Neural progenitor cell (in vitro differentiated cells): ENCODE measurements around the gene FAM114A2. TPM values are rescaled to one million over a fixed set of nuclear protein-coding genes. Genes with fewer than 3 reads are reported as not detected.

Experiments
- DNase-seq: peaks from one replicate; pipeline ENCODE4 v3.0.0-alpha.2; 2016; ENCODE audit warnings: low spot score
- H2AFZ ChIP-seq: fragments of 200-600 bp; sonication (generic); replicated peaks from 2 replicates; pipeline ENCODE4 v1.6.1; 2016; ENCODE audit warnings: antibody characterized with exemption
- H3F3A ChIP-seq: fragments of 200-600 bp; sonication (generic); 2 replicates; pipeline ENCODE4 v1.6.1; 2016; ENCODE audit warnings: antibody characterized with exemption, low read depth
- H3K27ac ChIP-seq: fragments of 200-600 bp; sonication (generic); 2 replicates; pipeline ENCODE4 v1.5.1; 2016; ENCODE audit warnings: mild to moderate bottlenecking
- H3K27me3 ChIP-seq: fragments of 200-600 bp; sonication (generic); 2 replicates; pipeline ENCODE4 v1.6.1; 2016; ENCODE audit warnings: mild to moderate bottlenecking, moderate library complexity
- H3K36me3 ChIP-seq: fragments of 200-600 bp; sonication (generic); 2 replicates; pipeline ENCODE4 v1.5.1; 2016
- H3K4me1 ChIP-seq: fragments of 200-600 bp; sonication (generic); 2 replicates; pipeline ENCODE4 v1.6.1; 2016; ENCODE audit warnings: mixed run types
- H3K4me2 ChIP-seq: fragments of 200-600 bp; sonication (generic); 2 replicates; pipeline ENCODE4 v1.6.1; 2016
- H3K4me3 ChIP-seq: fragments of 200-600 bp; sonication (generic); 2 replicates; pipeline ENCODE4 v1.5.1; 2016
- H3K79me2 ChIP-seq: fragments of 200-600 bp; sonication (generic); 2 replicates; pipeline ENCODE4 v1.6.1; 2016; ENCODE audit warnings: low read depth
- H3K9ac ChIP-seq: fragments of 200-600 bp; sonication (generic); 2 replicates; pipeline ENCODE4 v1.6.1; 2016
- H3K9me3 ChIP-seq: fragments of 200-600 bp; sonication (generic); 2 replicates; pipeline ENCODE4 v1.5.1; 2016; ENCODE audit warnings: low read depth
- H4K20me1 ChIP-seq: fragments of 200-600 bp; sonication (generic); 2 replicates; pipeline ENCODE4 v1.6.1; 2016; ENCODE audit warnings: low read depth
- H3K27ac Mint-ChIP-seq: 3 replicates; pipeline ENCODE4 v1.8.0; 2021; ENCODE audit warnings: mixed read lengths
- H3K27me3 Mint-ChIP-seq: 2 replicates; pipeline ENCODE4 v1.8.0; 2022; ENCODE audit warnings: low read depth, mild to moderate bottlenecking, inconsistent platforms, moderate library complexity, mixed read lengths; ENCODE audit not compliant: insufficient read depth
- H3K36me3 Mint-ChIP-seq: 3 replicates; pipeline ENCODE4 v1.8.0; 2021; ENCODE audit warnings: mixed read lengths
- H3K4me1 Mint-ChIP-seq: 3 replicates; pipeline ENCODE4 v1.8.0; 2021; ENCODE audit warnings: mixed read lengths
- H3K4me3 Mint-ChIP-seq: 3 replicates; pipeline ENCODE4 v1.8.0; 2021; ENCODE audit warnings: mild to moderate bottlenecking, moderate library complexity, mixed read lengths
- H3K9me3 Mint-ChIP-seq: 3 replicates; pipeline ENCODE4 v1.8.0; 2020; ENCODE audit warnings: mixed read lengths
- CTCF ChIP-seq: fragments of 200-600 bp; sonication (generic); IDR thresholded peaks from 2 replicates; pipeline ENCODE4 v1.5.1; 2017; ENCODE audit warnings: antibody characterized with exemption, mild to moderate bottlenecking
- EZH2 ChIP-seq: fragments of 200-600 bp; sonication (generic); IDR thresholded peaks from 2 replicates; pipeline ENCODE4 v1.6.1; 2017; ENCODE audit warnings: antibody characterized with exemption, mild to moderate bottlenecking, moderate library complexity
- EZH2phosphoT487 ChIP-seq: fragments of 200-600 bp; sonication (generic); IDR thresholded peaks from 2 replicates; pipeline ENCODE4 v1.6.1; 2017; ENCODE audit warnings: antibody characterized with exemption
- total RNA-seq: library from RNA; depleted of rRNA; stranded (reverse); fragments of >200 nt; gene quantifications from 2 replicates; pipeline ENCODE4 v1.2.3, GENCODE V29; 2015; ENCODE audit warnings: low replicate concordance

The FAM114A2 gene
- total RNA-seq, 1 donor from 2014 or later: 13.2 TPM

- Histone ChIP-seq H3K27ac (no peak overlapping the region), H2AFZ (no peak overlapping the region), H3K9me3 (no peaks in the 10 kb centered on the region), H4K20me1 (no peaks in the 10 kb centered on the region), H3K36me3 (no peaks in the 10 kb centered on the region), H3K27me3 (no peaks in the 10 kb centered on the region), H3K4me3 (no peak overlapping the region), H3K4me1 (no peaks in the 10 kb centered on the region), H3F3A (no peaks in the 10 kb centered on the region), H3K4me2 (no peak overlapping the region), H3K9ac (no peak overlapping the region), H3K79me2 (no peaks in the 10 kb centered on the region)
- no peaks in the 10 kb centered on the region for H3K4me1 Mint-ChIP-seq
- H3K27ac Mint-ChIP-seq: no peak overlapping the region
- H3K9me3 Mint-ChIP-seq: no peaks in the 10 kb centered on the region
- no peak for TF ChIP-seq EZH2
- TF ChIP-seq CTCF: no peak
- TF ChIP-seq EZH2phosphoT487: no peak
- H3K27me3 Mint-ChIP-seq: peaks cover 7% of the 10 kb centered on the region
- no peak for DNase-seq
- H3K4me3 Mint-ChIP-seq: no peak overlapping the region
- H3K36me3 Mint-ChIP-seq: no peaks in the 10 kb centered on the region
Measured at GRCh38 chr5:153987301-153987700, 51.4 kb downstream of the FAM114A2 start.

GRCh38 chr5:153985498-153985897, 53.2 kb downstream of the FAM114A2 start:
- Mint-ChIP-seq H3K36me3 (no peaks in the 10 kb centered on the region), H3K9me3 (no peaks in the 10 kb centered on the region), H3K4me3 (no peak overlapping the region), H3K27me3 (peaks cover 7% of the 10 kb centered on the region), H3K27ac (no peak overlapping the region), H3K4me1 (no peaks in the 10 kb centered on the region)
- Histone ChIP-seq H3K27ac (no peak overlapping the region), H3K36me3 (no peaks in the 10 kb centered on the region), H4K20me1 (no peaks in the 10 kb centered on the region), H3F3A (no peaks in the 10 kb centered on the region), H3K4me1 (no peaks in the 10 kb centered on the region), H3K9ac (no peak overlapping the region), H3K27me3 (no peaks in the 10 kb centered on the region), H3K4me2 (no peak overlapping the region), H3K4me3 (no peak overlapping the region), H3K79me2 (no peaks in the 10 kb centered on the region), H3K9me3 (no peaks in the 10 kb centered on the region), H2AFZ (no peak overlapping the region)
- no peak for DNase-seq
- TF ChIP-seq EZH2phosphoT487: no peak
- TF ChIP-seq EZH2: no peak
- TF ChIP-seq CTCF: no peak

GRCh38 chr5:153983885-153984284, 54.8 kb downstream of the FAM114A2 start:
- Mint-ChIP-seq H3K27me3 (peaks cover 7% of the 10 kb centered on the region), H3K9me3 (no peaks in the 10 kb centered on the region), H3K4me1 (no peaks in the 10 kb centered on the region), H3K27ac (no peak overlapping the region), H3K4me3 (no peak overlapping the region), H3K36me3 (no peaks in the 10 kb centered on the region)
- Histone ChIP-seq H2AFZ (no peak overlapping the region), H3K36me3 (no peaks in the 10 kb centered on the region), H3K79me2 (no peaks in the 10 kb centered on the region), H3K9me3 (no peaks in the 10 kb centered on the region), H3K27me3 (no peaks in the 10 kb centered on the region), H3K27ac (no peak overlapping the region), H3K4me2 (no peak overlapping the region), H3F3A (no peaks in the 10 kb centered on the region), H3K4me1 (no peaks in the 10 kb centered on the region), H3K4me3 (no peak overlapping the region), H3K9ac (no peak overlapping the region), H4K20me1 (no peaks in the 10 kb centered on the region)
- no peak for TF ChIP-seq EZH2phosphoT487
- TF ChIP-seq EZH2: no peak
- TF ChIP-seq CTCF: no peak
- DNase-seq: no peak
